Dendritic cell treated with granulocyte-macrophage colony-stimulating factor and Interleukin-4, amounts not matched to agents 40 ng/mL and 50 ng/mL, for 4 days (primary cell): ENCODE results near the gene FRMD3.

Experiments used
- H3K27ac Mint-ChIP-seq: one replicate; pipeline ENCODE4 v1.8.0; 2022; ENCODE audit warnings: mild to moderate bottlenecking, mixed read lengths
- H3K27me3 Mint-ChIP-seq: one replicate; pipeline ENCODE4 v1.8.0; 2022; ENCODE audit warnings: mild to moderate bottlenecking, mixed read lengths
- H3K36me3 Mint-ChIP-seq: one replicate; pipeline ENCODE4 v1.8.0; 2022; ENCODE audit warnings: low read depth, mixed read lengths
- H3K4me1 Mint-ChIP-seq: one replicate; pipeline ENCODE4 v1.8.0; 2022; ENCODE audit warnings: low read depth, mixed read lengths
- H3K4me3 Mint-ChIP-seq: one replicate; pipeline ENCODE4 v1.8.0; 2022; ENCODE audit warnings: mild to moderate bottlenecking, moderate library complexity, mixed read lengths
- H3K9me3 Mint-ChIP-seq: one replicate; pipeline ENCODE4 v1.8.0; 2022; ENCODE audit warnings: mixed read lengths
- intact Hi-C: fragments of 100-400 bp; cut with micrococcal nuclease; formaldehyde crosslinking; loops from one replicate; pipeline ENCODE4 v1.15.0; 2022

Gene FRMD3

DNA sequence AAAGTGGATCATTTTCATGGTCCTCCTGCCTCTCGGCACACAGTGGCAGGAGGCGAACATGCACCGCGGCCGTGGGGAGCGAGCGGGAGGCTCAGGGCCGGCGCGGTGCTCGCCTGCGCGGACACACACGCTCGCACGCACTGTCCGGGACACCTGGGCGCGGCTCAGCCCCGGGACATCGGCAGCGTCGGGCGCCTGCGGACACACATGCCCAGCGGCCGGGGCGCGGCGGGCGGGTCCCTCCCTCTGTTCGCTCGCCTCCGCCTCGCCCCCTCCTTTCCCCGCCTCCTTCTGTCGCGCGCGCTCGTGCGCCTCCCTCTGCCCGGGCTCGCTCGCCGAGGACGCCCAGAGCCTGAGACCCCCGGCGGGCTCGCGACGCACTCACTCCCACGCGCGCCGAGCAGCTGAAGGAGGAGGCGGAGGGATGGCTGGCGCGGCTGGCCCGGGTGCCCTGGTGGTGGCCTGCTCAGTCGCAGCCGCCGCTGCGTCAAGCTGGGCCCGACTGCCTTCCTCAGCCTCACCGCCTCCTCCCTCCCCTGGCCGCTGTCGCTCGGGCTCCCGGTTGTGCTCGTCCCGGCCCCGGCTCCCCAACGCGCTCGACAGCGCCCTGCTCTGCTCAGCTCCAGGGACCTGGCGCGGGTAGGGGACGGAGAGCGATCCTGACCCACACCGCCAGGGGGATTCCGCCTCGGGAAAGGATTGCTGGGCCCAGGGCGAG lies at the start of gene FRMD3:
TSS of gene FRMD3 (minus strand) at position 230 of the 718 bp plus-strand sequence. CDS start at position 60, 170 bp downstream.
- intact Hi-C loops = loop anchor here (10.0 kb wide), 2 partner anchors 64 to 104 kb away; no protein-coding TSS in a partner anchor
- Mint-ChIP-seq H3K9me3 (no peaks in the 10 kb centered on the region), H3K4me1 (peaks cover 7% of the 10 kb centered on the region), H3K27me3 (peaks cover 42% of the 10 kb centered on the region), H3K36me3 (peaks cover 4% of the 10 kb centered on the region), H3K27ac (peak within 1 kb of the TSS; percentile 67), H3K4me3 (peak within 1 kb of the TSS; percentile 84)

- no peaks in the 10 kb centered on the region for H3K4me1 Mint-ChIP-seq
- no peak overlapping the region for H3K4me3 Mint-ChIP-seq
- intact Hi-C loops = no loop called here
- no peaks in the 10 kb centered on the region for H3K9me3 Mint-ChIP-seq
- no peak overlapping the region for H3K27ac Mint-ChIP-seq
- H3K27me3 Mint-ChIP-seq = no peaks in the 10 kb centered on the region
- H3K36me3 Mint-ChIP-seq = no peaks in the 10 kb centered on the region
These were observed 46.8 kb upstream of the FRMD3 start for GRCh38 chr9:83584995-83585394.

DNA sequence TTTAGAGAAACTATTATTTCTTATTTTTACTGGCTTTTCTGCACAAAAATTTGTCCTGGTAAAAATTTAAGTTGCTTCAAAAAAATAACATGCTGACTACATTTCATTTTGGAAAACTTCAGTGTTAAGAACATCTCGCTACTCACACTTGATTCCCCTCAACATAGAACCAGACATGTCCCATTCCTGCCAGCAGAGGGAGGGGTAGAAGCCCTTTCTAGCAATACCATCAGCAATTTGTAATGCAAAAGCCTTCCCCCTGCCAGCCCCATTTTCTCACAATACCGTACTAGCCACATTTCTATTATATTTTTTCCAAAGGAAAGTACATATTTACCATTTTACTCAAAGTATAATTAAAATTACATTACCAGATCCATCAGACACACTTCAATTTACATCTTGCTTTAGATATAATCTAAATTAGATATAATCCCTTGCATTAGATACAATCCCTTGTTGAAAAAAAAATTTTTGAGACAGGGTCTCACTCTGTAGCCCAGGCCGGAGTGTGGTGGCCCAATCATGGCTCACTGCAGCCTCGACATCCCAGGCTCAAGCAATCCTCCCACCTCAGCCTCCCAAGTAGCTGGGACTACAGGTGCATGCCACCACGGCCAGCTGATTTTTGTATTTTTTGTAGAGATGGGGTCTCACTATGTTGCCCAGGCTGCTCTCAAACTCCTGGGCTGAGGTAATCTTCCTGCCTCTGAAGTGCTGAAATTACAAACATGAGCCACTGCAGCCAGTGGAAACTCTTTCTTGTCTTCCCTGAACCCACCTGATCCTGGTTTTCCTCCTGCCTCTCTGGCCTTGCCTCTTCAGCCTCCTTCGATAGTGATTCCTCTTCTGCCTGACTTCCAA lies 45.2 kb upstream of the FRMD3 start:
- Mint-ChIP-seq H3K27ac (no peak overlapping the region), H3K9me3 (no peaks in the 10 kb centered on the region), H3K27me3 (no peaks in the 10 kb centered on the region), H3K4me1 (no peaks in the 10 kb centered on the region), H3K4me3 (no peak overlapping the region), H3K36me3 (no peaks in the 10 kb centered on the region)
- intact Hi-C loops = no loop called here

GRCh38 chr9:83582029-83582428 lies 43.8 kb upstream of the FRMD3 start:
- intact Hi-C loops = no loop called here
- Mint-ChIP-seq H3K27ac (no peak overlapping the region), H3K4me1 (no peaks in the 10 kb centered on the region), H3K36me3 (no peaks in the 10 kb centered on the region), H3K27me3 (no peaks in the 10 kb centered on the region), H3K9me3 (no peaks in the 10 kb centered on the region), H3K4me3 (no peak overlapping the region)

DNA sequence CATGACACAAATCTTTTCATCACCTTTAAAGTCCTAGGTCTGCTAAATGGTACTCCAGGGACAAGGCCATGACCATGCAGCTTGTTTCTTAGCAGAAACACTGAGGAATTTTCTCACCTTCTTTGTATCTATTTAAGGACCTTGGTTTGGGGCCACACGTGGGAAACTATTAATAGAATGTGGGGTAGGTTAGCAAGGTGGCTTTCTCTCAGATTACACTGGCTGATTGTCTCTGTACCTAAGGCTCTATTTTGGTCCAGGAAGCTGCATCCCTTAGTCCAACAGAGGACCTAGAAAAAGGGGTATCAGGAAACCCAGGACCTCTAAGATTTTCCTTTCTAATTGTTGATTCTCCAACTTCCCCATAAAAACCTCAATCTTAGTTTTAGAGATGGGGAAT lies 36.3 kb upstream of the FRMD3 start:
- H3K4me1 Mint-ChIP-seq = peaks cover under 1% of the 10 kb centered on the region
- H3K9me3 Mint-ChIP-seq = no peaks in the 10 kb centered on the region
- H3K27ac Mint-ChIP-seq = no peak overlapping the region
- H3K4me3 Mint-ChIP-seq = no peak overlapping the region
- no peaks in the 10 kb centered on the region for H3K27me3 Mint-ChIP-seq
- intact Hi-C loops = no loop called here
- no peaks in the 10 kb centered on the region for H3K36me3 Mint-ChIP-seq

GRCh38 chr9:83572524-83572923 lies 34.3 kb upstream of the FRMD3 start:
- Mint-ChIP-seq H3K36me3 (no peaks in the 10 kb centered on the region), H3K4me3 (no peak overlapping the region), H3K9me3 (no peaks in the 10 kb centered on the region), H3K4me1 (peaks cover 5% of the 10 kb centered on the region), H3K27me3 (no peaks in the 10 kb centered on the region), H3K27ac (no peak overlapping the region)
- intact Hi-C loops = no loop called here

DNA sequence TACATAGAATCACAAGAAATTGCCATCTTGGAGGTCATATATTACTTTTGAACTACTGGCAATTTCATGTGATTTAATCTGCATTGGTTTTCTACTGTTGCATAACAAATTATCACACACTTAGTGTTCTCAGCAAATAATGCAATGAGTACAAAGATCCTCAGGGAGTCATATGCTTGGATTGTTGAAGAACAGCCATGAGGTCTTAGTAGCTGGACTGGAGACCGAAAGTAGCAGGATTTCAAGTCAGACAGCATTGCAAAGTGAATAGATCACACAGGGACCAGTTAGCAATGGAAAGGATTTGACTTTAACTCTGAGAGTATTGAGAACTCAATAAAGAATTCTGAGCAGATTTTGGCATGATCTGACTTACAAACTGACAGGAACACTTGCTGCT lies 32.2 kb upstream of the FRMD3 start:
- no peak overlapping the region for H3K4me3 Mint-ChIP-seq
- no peak overlapping the region for H3K27ac Mint-ChIP-seq
- H3K27me3 Mint-ChIP-seq = no peaks in the 10 kb centered on the region
- intact Hi-C loops = no loop called here
- H3K36me3 Mint-ChIP-seq = no peaks in the 10 kb centered on the region
- H3K9me3 Mint-ChIP-seq = peaks cover 9% of the 10 kb centered on the region
- peaks cover 12% of the 10 kb centered on the region for H3K4me1 Mint-ChIP-seq

- no peaks in the 10 kb centered on the region for H3K27me3 Mint-ChIP-seq
- H3K4me3 Mint-ChIP-seq = no peak overlapping the region
- no peak overlapping the region for H3K27ac Mint-ChIP-seq
- H3K36me3 Mint-ChIP-seq = no peaks in the 10 kb centered on the region
- peaks cover 9% of the 10 kb centered on the region for H3K9me3 Mint-ChIP-seq
- intact Hi-C loops = no loop called here
- H3K4me1 Mint-ChIP-seq = peaks cover 12% of the 10 kb centered on the region
These were observed 31.1 kb upstream of the FRMD3 start for GRCh38 chr9:83569326-83569725.

DNA sequence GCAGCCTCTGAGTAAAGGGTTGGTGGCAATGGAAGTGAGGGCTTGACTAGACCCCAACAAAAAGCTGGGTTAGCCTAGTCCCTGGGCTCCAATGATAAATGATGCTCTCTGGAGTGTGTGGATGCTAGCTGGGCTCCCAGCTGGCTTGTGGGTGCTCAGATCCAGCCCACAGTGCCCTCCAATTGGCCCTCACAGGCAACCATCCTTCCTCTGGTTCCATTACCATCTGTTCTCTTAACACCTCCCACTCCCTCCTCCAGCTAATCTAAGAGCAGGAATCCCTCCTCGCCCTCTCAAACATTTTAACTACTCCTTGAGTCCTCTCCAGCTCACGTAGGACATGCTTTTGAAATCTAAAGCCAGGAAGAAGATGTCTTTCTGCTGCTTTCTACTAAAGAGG lies 25.2 kb upstream of the FRMD3 start:
- Mint-ChIP-seq H3K27ac (no peak overlapping the region), H3K36me3 (no peaks in the 10 kb centered on the region), H3K4me1 (peaks cover 7% of the 10 kb centered on the region), H3K4me3 (no peak overlapping the region), H3K9me3 (peaks cover 9% of the 10 kb centered on the region), H3K27me3 (peaks cover 1% of the 10 kb centered on the region)
- intact Hi-C loops = no loop called here

DNA sequence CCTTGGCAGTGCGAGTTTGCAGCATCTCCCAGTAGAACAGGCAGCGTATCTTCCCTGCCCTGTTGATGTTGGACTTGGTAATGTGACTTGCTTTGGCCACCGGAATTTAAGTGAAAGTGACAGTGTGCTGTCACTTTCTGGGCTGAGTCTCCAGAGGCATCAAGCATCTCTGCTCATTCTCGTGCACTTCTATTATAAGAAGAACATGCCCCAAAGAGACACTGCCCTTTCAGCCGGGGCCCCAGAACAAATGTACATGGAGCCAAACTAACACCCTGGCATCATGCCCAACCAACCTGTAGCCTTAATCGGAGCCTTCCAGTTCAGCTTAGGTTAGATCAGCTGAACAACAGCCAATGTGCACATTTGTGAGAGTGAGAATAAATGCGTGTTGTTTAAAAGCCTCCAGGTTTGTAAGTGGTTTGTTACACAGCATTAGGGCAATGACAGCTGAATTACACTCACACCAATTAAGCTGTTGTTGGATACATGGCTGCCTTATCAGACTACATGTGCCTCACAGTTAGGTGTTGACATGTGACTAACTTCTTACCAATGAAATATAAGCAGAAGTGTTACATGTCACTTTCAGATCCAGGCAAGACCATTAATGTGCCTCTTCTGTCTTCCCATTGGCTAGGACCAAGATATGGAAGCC lies 22.1 kb upstream of the FRMD3 start:
- Mint-ChIP-seq H3K9me3 (no peaks in the 10 kb centered on the region), H3K4me3 (no peak overlapping the region), H3K4me1 (no peaks in the 10 kb centered on the region), H3K27me3 (peaks cover 1% of the 10 kb centered on the region), H3K27ac (no peak overlapping the region), H3K36me3 (no peaks in the 10 kb centered on the region)
- intact Hi-C loops = no loop called here

DNA sequence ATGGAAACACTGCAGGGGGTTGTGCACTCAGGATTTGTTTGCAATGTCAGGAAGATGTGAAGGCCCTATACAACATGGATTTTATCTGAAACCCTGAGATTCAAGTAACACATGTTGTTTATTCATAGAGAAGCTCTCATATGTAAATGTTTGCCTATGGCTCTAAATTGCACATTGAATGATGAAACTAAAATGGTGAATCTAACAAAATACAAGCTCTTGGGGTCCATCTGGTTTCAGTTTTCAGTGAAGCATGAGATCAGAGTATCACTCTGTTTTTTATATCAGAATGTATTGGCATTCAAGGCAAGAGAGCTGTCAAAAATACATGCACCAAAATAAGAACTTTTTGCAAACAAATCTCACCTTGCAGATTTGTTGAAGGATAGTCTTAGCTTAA lies 19.6 kb upstream of the FRMD3 start:
- H3K9me3 Mint-ChIP-seq = peaks cover 18% of the 10 kb centered on the region
- H3K4me1 Mint-ChIP-seq = no peaks in the 10 kb centered on the region
- H3K27ac Mint-ChIP-seq = no peak overlapping the region
- no peaks in the 10 kb centered on the region for H3K36me3 Mint-ChIP-seq
- peaks cover under 1% of the 10 kb centered on the region for H3K27me3 Mint-ChIP-seq
- intact Hi-C loops = no loop called here
- no peak overlapping the region for H3K4me3 Mint-ChIP-seq

- intact Hi-C loops = no loop called here
- Mint-ChIP-seq H3K9me3 (peaks cover 18% of the 10 kb centered on the region), H3K36me3 (no peaks in the 10 kb centered on the region), H3K4me3 (no peak overlapping the region), H3K27me3 (no peaks in the 10 kb centered on the region), H3K4me1 (no peaks in the 10 kb centered on the region), H3K27ac (no peak overlapping the region)
These were observed 19.1 kb upstream of the FRMD3 start for GRCh38 chr9:83557317-83557716.

DNA sequence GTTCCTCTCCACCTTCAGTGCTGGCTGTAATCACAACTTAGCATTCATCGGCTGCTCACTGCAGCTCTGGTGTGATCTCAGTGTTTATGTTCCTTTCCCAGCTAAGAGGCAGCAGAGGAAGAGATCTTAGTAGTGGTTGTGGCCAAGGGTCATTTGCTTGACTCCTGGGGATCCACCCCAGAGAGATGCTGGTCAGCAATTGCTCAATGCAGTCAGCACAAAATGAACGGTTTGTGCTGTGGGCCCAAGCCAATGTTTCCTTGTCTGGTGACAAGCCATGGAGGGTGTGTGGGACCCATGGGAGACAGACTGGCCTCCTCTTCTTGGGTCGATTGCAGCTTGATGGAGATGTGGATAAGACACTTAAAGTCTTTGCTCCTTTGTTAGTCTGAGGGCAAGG lies 16.1 kb upstream of the FRMD3 start:
- Mint-ChIP-seq H3K27me3 (peaks cover 5% of the 10 kb centered on the region), H3K4me3 (no peak overlapping the region), H3K4me1 (no peaks in the 10 kb centered on the region), H3K36me3 (no peaks in the 10 kb centered on the region), H3K9me3 (peaks cover 28% of the 10 kb centered on the region), H3K27ac (no peak overlapping the region)
- intact Hi-C loops = no loop called here
